Measurements from ENCODE around the gene FUT4. TPM values are rescaled to one million over a fixed set of nuclear protein-coding genes. Genes with fewer than 3 reads are reported as not detected.

The FUT4 gene
- total and polyA plus RNA-seq, 10 of the 15 experiments (the other 5 are each of a cell fraction or from before 2014, with no cell fraction given) = 0.68 to 9.1 (median 2.3) TPM

DNA sequence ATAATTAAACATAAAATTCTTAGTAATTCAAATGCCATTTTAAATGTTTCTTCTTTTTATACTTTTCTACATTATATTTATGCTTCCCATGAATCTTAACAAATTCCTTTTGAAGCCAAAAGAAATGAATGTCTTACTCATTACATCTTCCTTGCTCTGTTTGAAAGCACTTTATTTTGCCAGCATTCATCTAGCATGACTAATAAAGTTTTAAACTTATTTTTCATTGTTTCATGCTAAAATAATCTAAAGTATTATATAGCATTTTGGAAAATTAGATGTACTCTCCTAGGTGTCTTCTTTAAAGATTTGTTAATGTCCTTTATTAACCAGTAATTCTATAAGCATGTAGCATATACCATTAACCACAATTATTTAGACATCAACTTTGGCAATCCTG, 13.7 kb downstream of the FUT4 start:
- Histone ChIP-seq H3K27ac (ENCODE audit: control insufficient read depth, insufficient read depth) (no peak overlapping the region), H3K4me2 (ENCODE audit: control insufficient read depth, insufficient read depth) (no peak overlapping the region), H3K9me3 (replicated peaks; ENCODE audit: control insufficient read depth, insufficient read depth, low read length) (no peaks in the 10 kb centered on the region), H4K20me1 (ENCODE audit: control insufficient read depth, insufficient read depth) (no peaks in the 10 kb centered on the region), H3K27me3 (replicated peaks in 1 of 2; ENCODE audit: control insufficient read depth in 2 of 2, insufficient read depth in 2 of 2, low read length in 1 of 2) (no peaks in the 10 kb centered on the region), H3K4me3 (no peak overlapping the region), H2AFZ (ENCODE audit: control insufficient read depth, low read depth, low read length) (no peak overlapping the region), H3K9ac (ENCODE audit: control insufficient read depth, insufficient read depth, low read length) (no peak overlapping the region), H3K79me2 (ENCODE audit: control insufficient read depth, insufficient read depth, low read length) (no peaks in the 10 kb centered on the region), H3K36me3 (ENCODE audit: control insufficient read depth in 2 of 2, insufficient read depth in 2 of 2, low read length in 1 of 2) (no peaks in the 10 kb centered on the region), H3K4me1 (ENCODE audit: control insufficient read depth, insufficient read depth, low read length) (no peaks in the 10 kb centered on the region)
- DNase-seq (ENCODE audit: low read depth, low spot score) = no peak
- SMC1A ChIA-PET (ENCODE audit: uncharacterized antibody, unreplicated experiment) = interaction anchor here (1.0 kb wide), 1 partner anchor 24 kb away, joined by 3 read pairs; no protein-coding TSS in a partner anchor
- TF ChIP-seq, protein P1, sequence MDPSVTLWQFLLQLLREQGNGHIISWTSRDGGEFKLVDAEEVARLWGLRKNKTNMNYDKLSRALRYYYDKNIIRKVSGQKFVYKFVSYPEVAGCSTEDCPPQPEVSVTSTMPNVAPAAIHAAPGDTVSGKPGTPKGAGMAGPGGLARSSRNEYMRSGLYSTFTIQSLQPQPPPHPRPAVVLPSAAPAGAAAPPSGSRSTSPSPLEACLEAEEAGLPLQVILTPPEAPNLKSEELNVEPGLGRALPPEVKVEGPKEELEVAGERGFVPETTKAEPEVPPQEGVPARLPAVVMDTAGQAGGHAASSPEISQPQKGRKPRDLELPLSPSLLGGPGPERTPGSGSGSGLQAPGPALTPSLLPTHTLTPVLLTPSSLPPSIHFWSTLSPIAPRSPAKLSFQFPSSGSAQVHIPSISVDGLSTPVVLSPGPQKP (IDR thresholded peaks at IDR 0.05; ENCODE audit: low read depth, low read length) = no peak
- TF ChIP-seq SUPT20H (IDR thresholded peaks at IDR 0.05; ENCODE audit: borderline replicate concordance, control insufficient read depth, low read depth, low read length) (no peak), EZH2 (IDR thresholded peaks at IDR 0.05; ENCODE audit: borderline replicate concordance, control insufficient read depth, low read depth, low read length) (no peak), TAF1 (IDR thresholded peaks at IDR 0.05; ENCODE audit: borderline replicate concordance, low read depth, low read length) (no peak)
- TF ChIP-seq, protein P2, sequence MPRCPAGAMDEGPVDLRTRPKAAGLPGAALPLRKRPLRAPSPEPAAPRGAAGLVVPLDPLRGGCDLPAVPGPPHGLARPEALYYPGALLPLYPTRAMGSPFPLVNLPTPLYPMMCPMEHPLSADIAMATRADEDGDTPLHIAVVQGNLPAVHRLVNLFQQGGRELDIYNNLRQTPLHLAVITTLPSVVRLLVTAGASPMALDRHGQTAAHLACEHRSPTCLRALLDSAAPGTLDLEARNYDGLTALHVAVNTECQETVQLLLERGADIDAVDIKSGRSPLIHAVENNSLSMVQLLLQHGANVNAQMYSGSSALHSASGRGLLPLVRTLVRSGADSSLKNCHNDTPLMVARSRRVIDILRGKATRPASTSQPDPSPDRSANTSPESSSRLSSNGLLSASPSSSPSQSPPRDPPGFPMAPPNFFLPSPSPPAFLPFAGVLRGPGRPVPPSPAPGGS (IDR thresholded peaks at IDR 0.05; ENCODE audit: borderline replicate concordance, insufficient read depth, low read depth, low read length, poor library complexity, severe bottlenecking) = no peak
- TF ChIP-seq, protein P3, sequence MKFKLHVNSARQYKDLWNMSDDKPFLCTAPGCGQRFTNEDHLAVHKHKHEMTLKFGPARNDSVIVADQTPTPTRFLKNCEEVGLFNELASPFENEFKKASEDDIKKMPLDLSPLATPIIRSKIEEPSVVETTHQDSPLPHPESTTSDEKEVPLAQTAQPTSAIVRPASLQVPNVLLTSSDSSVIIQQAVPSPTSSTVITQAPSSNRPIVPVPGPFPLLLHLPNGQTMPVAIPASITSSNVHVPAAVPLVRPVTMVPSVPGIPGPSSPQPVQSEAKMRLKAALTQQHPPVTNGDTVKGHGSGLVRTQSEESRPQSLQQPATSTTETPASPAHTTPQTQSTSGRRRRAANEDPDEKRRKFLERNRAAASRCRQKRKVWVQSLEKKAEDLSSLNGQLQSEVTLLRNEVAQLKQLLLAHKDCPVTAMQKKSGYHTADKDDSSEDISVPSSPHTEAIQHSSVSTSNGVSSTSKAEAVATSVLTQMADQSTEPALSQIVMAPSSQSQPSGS (IDR thresholded peaks at IDR 0.05; ENCODE audit: low read length) = no peak
- TF ChIP-seq, protein P4, sequence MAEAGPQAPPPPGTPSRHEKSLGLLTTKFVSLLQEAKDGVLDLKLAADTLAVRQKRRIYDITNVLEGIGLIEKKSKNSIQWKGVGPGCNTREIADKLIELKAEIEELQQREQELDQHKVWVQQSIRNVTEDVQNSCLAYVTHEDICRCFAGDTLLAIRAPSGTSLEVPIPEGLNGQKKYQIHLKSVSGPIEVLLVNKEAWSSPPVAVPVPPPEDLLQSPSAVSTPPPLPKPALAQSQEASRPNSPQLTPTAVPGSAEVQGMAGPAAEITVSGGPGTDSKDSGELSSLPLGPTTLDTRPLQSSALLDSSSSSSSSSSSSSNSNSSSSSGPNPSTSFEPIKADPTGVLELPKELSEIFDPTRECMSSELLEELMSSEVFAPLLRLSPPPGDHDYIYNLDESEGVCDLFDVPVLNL (IDR thresholded peaks at IDR 0.05; ENCODE audit: low read depth, low read length) = no peak
- TF ChIP-seq, protein P5, sequence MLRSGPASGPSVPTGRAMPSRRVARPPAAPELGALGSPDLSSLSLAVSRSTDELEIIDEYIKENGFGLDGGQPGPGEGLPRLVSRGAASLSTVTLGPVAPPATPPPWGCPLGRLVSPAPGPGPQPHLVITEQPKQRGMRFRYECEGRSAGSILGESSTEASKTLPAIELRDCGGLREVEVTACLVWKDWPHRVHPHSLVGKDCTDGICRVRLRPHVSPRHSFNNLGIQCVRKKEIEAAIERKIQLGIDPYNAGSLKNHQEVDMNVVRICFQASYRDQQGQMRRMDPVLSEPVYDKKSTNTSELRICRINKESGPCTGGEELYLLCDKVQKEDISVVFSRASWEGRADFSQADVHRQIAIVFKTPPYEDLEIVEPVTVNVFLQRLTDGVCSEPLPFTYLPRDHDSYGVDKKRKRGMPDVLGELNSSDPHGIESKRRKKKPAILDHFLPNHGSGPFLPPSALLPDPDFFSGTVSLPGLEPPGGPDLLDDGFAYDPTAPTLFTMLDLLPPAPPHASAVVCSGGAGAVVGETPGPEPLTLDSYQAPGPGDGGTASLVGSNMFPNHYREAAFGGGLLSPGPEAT (IDR thresholded peaks at IDR 0.05; ENCODE audit: low read depth) = no peak
- TF ChIP-seq, protein P6, sequence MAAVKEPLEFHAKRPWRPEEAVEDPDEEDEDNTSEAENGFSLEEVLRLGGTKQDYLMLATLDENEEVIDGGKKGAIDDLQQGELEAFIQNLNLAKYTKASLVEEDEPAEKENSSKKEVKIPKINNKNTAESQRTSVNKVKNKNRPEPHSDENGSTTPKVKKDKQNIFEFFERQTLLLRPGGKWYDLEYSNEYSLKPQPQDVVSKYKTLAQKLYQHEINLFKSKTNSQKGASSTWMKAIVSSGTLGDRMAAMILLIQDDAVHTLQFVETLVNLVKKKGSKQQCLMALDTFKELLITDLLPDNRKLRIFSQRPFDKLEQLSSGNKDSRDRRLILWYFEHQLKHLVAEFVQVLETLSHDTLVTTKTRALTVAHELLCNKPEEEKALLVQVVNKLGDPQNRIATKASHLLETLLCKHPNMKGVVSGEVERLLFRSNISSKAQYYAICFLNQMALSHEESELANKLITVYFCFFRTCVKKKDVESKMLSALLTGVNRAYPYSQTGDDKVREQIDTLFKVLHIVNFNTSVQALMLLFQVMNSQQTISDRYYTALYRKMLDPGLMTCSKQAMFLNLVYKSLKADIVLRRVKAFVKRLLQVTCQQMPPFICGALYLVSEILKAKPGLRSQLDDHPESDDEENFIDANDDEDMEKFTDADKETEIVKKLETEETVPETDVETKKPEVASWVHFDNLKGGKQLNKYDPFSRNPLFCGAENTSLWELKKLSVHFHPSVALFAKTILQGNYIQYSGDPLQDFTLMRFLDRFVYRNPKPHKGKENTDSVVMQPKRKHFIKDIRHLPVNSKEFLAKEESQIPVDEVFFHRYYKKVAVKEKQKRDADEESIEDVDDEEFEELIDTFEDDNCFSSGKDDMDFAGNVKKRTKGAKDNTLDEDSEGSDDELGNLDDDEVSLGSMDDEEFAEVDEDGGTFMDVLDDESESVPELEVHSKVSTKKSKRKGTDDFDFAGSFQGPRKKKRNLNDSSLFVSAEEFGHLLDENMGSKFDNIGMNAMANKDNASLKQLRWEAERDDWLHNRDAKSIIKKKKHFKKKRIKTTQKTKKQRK (IDR thresholded peaks at IDR 0.05; ENCODE audit: low read depth, low read length) = no peak
- intact Hi-C loops (cut with micrococcal nuclease; ENCODE audit: unreplicated experiment) = no loop called here
- no TSS peak for BruUV-seq (replicated peaks)
- CTCF ChIA-PET = interaction anchor here (1.0 to 1.2 kb wide), 2 partner anchors 9 to 45 kb away, joined by 3 read pairs; no protein-coding TSS in a partner anchor
- no peak for FAIRE-seq
- RAD21 ChIA-PET (ENCODE audit: unreplicated experiment) = no interaction called here
- POLR2A ChIA-PET = interaction anchor here (1.4 kb wide), 1 partner anchor 26 kb away, joined by 4 read pairs; no protein-coding TSS in a partner anchor
- ATAC-seq = no peak
- in situ Hi-C loops (cut with MboI) = no loop called here
